M059J (cell line): ENCODE measurements around the gene PRXL2B. TPM values are rescaled to one million over a fixed set of nuclear protein-coding genes. Genes with fewer than 3 reads are reported as not detected.
"Not testable (repeated sequence)": the region's sequence is repeated elsewhere in the genome, so short reads cannot be mapped to it uniquely, and the experiment has no call there.

Experiments used
- DNase-seq: peaks from one replicate; pipeline ENCODE4 v3.0.0-alpha.2; 2012; ENCODE audit warnings: low read depth
- total RNA-seq: library from RNA; depleted of rRNA; stranded (reverse); fragments of >200 nt; shearing (Covaris generic); gene quantifications from 2 replicates; pipeline ENCODE4 v1.2.3, GENCODE V29; 2014

PRXL2B gene
- total RNA-seq, 1 experiment from 2014 or later = 17.2 TPM

DNA sequence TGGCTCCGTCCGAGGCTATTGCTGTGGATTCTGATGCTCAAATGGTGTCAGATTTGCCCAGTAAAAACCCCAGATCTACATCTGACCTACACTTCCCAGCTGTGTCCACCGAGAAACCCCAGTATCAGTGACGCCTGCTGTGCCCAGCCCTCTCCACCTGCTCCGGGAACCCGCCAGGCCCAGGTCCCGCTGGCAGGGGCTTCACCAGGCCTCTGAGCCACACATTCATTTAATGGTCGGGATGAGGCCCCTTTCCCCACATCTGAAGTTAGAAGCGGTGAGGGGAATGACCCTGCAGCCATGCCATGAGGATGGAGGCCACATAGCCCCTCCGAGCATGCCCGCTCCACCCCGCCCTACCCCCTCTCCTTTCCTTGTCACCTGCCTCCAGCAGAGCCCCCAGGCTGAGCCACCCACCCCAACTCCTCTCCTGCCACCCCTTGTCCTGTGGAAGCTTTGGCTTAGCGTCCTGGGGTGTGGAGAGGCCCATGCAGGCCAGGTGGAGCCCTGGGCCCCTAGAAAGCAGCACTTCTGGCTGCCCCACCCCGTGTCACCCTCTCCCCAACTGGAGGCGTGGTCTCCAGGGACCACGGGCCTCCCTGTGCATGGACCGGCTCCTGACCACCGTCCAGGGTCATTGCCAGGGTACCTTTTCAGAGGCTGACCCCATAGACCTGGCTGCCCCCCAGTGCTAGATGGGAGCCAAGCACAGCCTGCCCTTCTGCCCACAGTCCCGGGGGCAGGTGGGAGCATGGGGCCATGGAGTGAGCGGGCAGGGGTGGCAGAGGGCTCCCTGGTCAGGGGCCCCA is 22.4 kb upstream of the PRXL2B start:
- no peak for DNase-seq

- DNase-seq = no peak
These were observed 21.7 kb upstream of the PRXL2B start for GRCh38 chr1:2564815-2565374.

DNA sequence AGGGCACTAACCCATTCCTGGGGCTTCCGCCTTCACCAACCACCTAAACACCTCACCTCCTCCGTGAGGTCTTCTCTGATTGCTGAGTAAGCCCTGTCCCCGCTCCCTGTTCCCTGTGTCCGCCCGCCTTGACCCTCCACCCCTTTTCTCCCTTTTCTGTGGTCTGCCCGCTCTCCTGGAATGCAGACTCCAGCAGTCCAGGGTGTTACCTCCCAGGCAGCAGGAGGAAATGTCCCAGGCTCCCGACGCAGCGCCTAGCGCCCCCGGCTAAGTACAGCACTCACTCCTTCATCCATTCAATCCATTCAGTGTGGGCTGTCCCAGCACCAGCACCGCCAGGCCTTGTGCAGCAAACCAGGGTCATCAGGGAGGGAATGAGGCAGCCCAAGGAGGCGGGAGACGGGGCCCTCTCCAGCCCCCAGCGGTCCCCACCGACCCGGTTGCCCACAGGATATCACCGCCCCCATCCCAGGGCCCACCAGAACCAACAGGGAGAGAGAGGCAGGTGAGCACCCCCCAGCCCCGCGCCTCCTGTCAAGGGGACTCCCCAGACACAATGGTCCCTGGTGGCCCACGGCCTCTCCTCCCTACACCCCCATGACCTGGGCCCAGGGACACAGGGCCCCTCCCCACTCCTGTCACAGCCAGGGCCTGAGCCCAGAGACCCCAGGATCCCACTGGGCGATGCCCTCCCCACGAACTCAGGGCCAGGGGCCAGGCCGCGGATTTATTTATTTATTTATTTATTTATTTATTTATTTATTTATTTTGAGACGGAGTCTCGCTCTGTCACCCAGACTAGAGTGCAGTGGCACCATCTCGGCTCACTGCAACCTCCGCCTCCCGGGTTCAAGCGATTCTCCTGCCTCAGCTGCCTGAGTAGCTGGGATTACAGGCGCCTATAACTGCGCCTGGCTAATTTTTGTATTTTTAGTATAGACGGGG is 20.2 kb upstream of the PRXL2B start:
- DNase-seq = peak; percentile 67

DNA sequence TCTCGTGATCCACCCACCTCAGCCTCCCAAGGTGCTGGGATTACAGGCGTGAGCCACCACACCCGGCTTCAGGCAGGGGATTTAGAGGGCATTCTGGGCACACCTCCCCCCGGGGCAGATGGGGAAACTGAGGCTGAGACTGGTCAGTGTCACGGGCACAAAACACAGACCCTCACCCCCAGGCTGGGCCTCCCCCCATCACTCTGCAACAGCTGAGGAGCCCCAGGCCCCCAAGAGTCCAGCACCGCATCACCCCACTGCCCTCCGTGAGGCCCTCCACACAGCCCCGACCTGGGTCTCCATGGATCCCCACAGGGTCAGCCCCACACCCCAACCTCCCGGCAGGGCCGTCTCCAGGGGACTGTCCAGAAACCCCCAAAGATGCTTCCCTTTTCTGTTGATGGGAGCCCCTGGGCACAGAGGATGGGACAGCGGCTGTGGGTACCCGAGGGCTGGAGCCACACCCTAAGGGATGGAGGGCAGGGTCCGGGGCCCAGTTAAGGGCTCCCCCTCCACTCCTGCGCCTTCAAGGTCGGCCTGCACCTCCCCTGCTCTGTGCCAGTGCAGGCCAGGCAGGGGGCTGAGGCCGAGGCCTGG is 19.4 kb upstream of the PRXL2B start:
- no peak for DNase-seq

GRCh38 chr1:2568187-2568816 is 18.3 kb upstream of the PRXL2B start:
- DNase-seq = not testable (repeated sequence)

DNA sequence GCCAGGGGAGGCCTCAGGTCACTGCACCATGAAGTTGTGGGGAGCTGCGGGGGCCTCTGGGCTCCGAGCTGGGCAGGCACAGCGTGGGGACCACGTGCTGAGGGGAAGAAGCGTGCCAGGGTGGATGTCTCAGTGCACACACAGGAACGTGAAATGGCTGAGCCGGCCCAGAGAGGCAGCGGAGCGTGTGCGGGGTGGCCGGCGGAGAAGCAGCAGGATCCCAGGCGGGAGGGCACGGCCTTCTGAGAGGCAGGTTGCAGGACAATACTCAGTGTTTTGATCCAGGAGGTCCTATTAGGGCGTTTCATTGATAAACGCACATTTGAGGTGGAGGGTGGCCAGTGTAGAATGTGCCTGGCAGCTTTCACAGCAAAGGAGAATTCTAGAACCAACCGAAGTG is 17.5 kb upstream of the PRXL2B start:
- DNase-seq = no peak

DNA sequence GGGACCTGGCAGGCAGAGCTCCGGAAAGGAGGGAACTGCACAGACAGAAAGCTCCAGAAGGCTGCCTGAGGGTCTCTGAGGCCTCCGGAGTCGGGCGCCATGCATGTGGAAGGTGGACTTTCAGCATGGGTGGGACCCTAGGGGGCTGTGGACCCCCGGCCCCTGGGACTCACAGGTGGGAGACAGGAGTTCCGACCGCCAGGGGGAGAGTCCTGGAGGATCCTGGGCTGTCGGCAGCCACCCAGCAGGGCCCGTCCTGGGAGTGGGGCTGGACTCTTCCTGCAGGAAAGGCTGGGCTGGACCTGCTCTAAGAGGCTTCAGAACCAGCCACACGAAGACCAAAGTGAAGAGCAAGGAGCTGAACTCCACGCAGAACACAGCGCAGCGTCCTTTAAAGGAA is 16.9 kb upstream of the PRXL2B start:
- DNase-seq = not testable (repeated sequence)

DNA sequence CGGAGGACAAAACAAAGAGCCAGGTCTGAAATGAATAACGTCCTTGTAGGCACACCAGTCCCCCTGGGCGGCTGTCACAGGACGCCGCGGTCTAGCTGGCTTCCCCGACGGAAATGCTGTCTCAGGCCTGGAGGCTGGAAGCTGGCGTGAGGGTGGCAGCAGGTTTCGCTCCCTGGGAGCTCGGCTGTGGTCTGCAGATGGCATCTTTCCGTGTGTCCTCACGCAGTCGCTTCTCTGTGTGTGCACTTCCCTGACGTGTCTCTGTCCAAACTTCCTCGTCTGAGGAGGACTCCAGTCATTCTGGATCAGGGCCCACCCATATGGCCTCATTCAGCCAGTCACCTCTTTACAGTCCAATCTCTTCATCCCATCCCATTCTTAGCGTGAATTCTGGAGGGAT is 16.2 kb upstream of the PRXL2B start:
- no peak for DNase-seq

GRCh38 chr1:2571348-2571747 is 15.2 kb upstream of the PRXL2B start:
- no peak for DNase-seq

GRCh38 chr1:2573250-2573920 is 13.2 kb upstream of the PRXL2B start:
- DNase-seq = no peak

DNA sequence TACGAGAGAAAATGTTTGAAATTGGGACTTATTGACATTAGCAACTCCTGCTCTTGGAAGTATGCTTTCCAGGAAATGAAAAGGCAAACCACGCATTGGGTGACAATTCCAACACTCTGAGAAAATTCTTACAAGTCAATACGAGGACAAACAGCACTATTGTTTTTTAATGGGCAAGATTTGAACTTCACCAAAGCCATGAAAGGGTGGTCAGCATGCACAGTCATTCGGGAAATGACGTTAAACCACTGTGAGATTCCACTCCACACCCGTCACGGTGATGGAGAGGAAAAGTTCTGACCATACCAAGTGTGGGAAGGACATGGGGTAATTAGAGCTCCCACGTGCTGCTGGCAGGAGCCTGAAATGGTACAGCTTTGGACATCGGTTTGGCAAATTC is 12.2 kb upstream of the PRXL2B start:
- DNase-seq = peak; percentile 28

DNA sequence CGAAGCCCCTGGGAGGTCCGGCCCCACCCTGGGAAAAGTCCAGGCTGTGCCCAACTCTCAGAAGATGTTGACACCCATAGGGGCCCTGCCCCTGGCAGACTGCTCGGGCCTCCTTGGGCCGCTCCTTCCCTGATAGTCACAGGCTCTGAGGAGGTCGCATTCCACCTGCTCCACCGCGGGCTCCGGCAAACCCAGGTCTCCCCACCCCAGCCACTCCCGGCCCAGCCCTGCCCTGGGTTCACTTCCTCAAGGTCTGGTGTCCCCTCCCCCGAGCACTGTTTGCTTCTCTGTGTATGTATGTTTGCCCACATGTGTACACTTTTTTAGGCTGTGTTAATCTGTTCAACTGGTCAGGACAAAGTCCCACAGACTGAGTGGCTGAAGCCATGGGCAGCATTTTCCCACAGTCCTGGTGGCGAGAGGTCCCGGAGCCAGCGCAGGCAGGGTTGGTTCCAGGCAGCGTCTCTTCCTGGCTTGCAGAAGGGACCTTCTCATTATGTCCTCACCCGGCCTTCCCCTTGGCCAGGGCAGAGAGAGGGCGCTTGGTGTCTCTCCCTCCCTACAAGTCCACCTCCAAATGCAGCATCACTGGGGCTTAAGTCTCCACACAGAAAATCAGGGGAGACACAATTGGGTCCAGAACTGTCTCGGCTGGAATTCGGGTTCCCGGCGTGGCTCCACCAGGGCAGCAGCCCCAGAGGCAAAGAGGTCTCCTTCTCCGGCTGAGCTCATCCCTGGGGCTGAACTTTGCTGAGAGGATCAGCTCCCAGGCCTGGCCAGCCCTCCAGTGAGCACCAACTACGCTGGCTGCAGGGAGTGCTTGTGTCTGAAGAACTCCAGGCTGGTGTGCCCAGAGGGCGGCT is 10.5 kb upstream of the PRXL2B start:
- no peak for DNase-seq

GRCh38 chr1:2577565-2578075 is 9.0 kb upstream of the PRXL2B start:
- not testable (repeated sequence) for DNase-seq

- no peak for DNase-seq
These were observed 7.8 kb upstream of the PRXL2B start for GRCh38 chr1:2578758-2579118.

DNA sequence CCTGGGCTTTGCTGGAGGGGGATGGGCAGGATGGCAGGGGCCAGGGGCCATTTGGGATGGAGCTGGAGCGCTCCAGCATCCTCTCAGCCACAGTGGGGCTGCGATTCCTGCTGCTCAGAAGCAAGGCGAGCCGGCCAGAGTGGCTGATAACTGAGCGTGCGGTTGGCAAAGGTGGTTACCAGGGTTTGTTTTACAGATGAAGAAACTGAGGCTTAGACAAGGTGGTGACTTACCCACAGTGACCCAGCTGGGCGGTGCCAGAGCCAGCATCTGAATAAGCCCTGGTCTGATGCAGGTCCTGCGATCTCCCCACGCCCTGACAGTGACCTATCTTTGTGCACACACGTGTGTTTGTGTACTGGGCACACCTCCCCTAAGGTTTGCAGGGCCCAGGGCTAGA is 5.9 kb upstream of the PRXL2B start:
- DNase-seq = no peak

GRCh38 chr1:2582391-2582790 is 4.2 kb upstream of the PRXL2B start:
- DNase-seq = no peak

DNA sequence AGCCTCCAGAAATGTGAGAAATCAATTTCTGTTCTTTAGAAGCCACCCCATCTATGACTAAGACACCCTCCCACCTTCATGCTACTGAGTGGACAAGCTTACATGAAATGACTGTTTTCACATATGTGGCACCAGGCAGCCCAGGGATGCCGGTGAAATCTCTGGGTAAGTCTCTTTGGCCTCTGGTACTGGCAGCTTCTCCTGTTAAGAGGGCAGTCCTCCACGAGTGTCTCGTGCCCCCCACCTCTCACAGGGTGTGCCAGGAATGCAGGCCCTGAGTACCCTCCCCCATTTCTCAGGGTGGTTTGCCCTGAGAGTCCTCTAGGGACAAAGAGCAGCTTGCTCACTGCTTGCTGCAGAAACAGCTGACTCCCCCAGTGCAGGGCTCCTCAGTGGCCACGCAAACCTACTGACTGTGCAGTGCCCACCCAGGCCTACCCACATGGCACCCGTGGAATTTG is 3.2 kb upstream of the PRXL2B start:
- DNase-seq = no peak

- DNase-seq = no peak
These were observed 2.7 kb upstream of the PRXL2B start for GRCh38 chr1:2583871-2584351.

- DNase-seq = no peak
These were observed 1.8 kb upstream of the PRXL2B start for GRCh38 chr1:2584686-2585317.
